ENCODE measurements around the gene CLEC10A. TPM values are rescaled to one million over a fixed set of nuclear protein-coding genes. Genes with fewer than 3 reads are reported as not detected.

Gene CLEC10A
- total RNA-seq, 1 donor from 2014 or later: not detected

GRCh38 chr17:7038025-7038862, 41.8 kb downstream of the CLEC10A start:
- Mint-ChIP-seq H3K4me1 (ENCODE audit: low read depth) (peaks cover 41% of the 10 kb centered on the region), H3K9me3 (no peaks in the 10 kb centered on the region), H3K27me3 (ENCODE audit: insufficient read depth) (peaks cover 2% of the 10 kb centered on the region), H3K4me3 (peak overlapping the region; percentile 57), H3K36me3 (ENCODE audit: low read depth) (peaks cover 15% of the 10 kb centered on the region), H3K27ac (peak overlapping the region; percentile 22)
- no peak for DNase-seq (ENCODE audit: low spot score)
- intact Hi-C loops (cut with micrococcal nuclease): loop anchor here (5.0 to 10.0 kb wide), 3 partner anchors 269 to 647 kb away; partner anchors contain the start of genes EIF5A, TP53 and WRAP53

- peak; percentile 99 for DNase-seq (ENCODE audit: low spot score)
- no peaks in the 10 kb centered on the region for H3K9me3 Mint-ChIP-seq
- H3K27me3 Mint-ChIP-seq (ENCODE audit: insufficient read depth): no peaks in the 10 kb centered on the region
- H3K36me3 Mint-ChIP-seq (ENCODE audit: low read depth): peaks cover 18% of the 10 kb centered on the region
- peak within 1 kb of the TSS; percentile 93 for H3K27ac Mint-ChIP-seq
- peak within 1 kb of the TSS; percentile 95 for H3K4me3 Mint-ChIP-seq
- intact Hi-C loops (cut with micrococcal nuclease): loop anchor here (1.0 to 10.0 kb wide), 8 partner anchors 11 to 1549 kb away; partner anchors contain the start of genes BCL6B, DERL2, EIF5A and GABARAP
- peaks cover 62% of the 10 kb centered on the region for H3K4me1 Mint-ChIP-seq (ENCODE audit: low read depth)
These were observed 44.3 kb downstream of the CLEC10A start, which contains the start of gene SLC16A13 for GRCh38 chr17:7035591-7036368. Gene SLC16A13 (plus strand): TSS chr17:7036015. CDS start chr17:7036383, 368 bp downstream.

- Mint-ChIP-seq H3K4me1 (ENCODE audit: low read depth) (peaks cover 70% of the 10 kb centered on the region), H3K9me3 (peaks cover 1% of the 10 kb centered on the region), H3K27me3 (ENCODE audit: insufficient read depth) (no peaks in the 10 kb centered on the region), H3K4me3 (peak overlapping the region; percentile 95), H3K36me3 (ENCODE audit: low read depth) (peaks cover 18% of the 10 kb centered on the region), H3K27ac (peak overlapping the region; percentile 93)
- intact Hi-C loops (cut with micrococcal nuclease): loop anchor here (1.0 to 10.0 kb wide), 7 partner anchors 12 to 1549 kb away; partner anchors contain the start of genes BCL6B, DERL2, EIF5A and GABARAP
- no peak for DNase-seq (ENCODE audit: low spot score)
These were observed 45.0 kb downstream of the CLEC10A start for GRCh38 chr17:7034955-7035590.

DNA sequence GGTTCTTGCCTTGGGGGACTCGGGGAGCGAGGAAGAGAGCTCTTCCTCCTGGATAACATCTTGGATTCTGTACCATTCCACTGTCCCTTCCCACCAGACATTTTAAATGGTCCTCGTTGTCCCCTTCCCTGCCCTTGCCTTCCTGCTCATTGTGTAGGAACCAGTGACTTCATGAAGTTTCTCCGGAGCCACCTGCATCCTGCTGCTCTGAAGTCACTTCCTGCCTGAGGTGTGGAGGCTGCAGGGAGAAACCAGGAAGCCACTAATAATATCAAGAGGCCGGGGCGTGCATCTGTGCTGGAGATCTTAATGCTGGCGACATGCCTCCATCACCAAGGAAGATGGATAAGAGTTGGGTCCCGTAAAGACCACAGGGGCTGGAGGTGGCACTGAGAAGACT, 50.4 kb downstream of the CLEC10A start:
- Mint-ChIP-seq H3K4me3 (peak overlapping the region; percentile 73), H3K27me3 (ENCODE audit: insufficient read depth) (no peaks in the 10 kb centered on the region), H3K36me3 (ENCODE audit: low read depth) (peaks cover 9% of the 10 kb centered on the region), H3K4me1 (ENCODE audit: low read depth) (peaks cover 60% of the 10 kb centered on the region), H3K27ac (peak overlapping the region; percentile 94), H3K9me3 (peaks cover 7% of the 10 kb centered on the region)
- DNase-seq (ENCODE audit: low spot score): no peak
- intact Hi-C loops (cut with micrococcal nuclease): loop anchor here (10.0 kb wide), 1 partner anchor 655 kb away; the partner anchor contains the start of genes TP53 and WRAP53

DNA sequence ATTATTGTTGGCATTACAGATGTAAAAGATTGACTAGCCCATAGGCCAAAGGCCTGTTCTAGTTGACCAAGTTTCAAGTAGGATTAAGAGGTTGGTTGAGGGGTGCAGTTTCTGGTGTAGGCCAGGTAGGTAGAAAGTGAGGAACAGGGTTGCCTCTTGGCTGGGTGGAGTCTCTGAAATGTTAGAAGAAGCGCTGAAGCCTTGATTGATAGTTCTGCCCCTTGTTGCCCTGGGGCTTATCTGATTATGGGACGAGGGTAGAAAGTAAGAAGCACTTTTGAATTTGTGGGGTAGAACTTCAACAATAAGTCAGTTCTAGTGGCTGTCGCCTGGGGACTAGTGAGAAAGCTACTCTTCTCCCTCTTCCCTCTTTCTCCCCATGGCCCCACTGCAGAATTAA, 51.0 kb downstream of the CLEC10A start:
- peak overlapping the region; percentile 23 for H3K4me3 Mint-ChIP-seq
- no peak for DNase-seq (ENCODE audit: low spot score)
- H3K9me3 Mint-ChIP-seq: peaks cover 7% of the 10 kb centered on the region
- no peaks in the 10 kb centered on the region for H3K27me3 Mint-ChIP-seq (ENCODE audit: insufficient read depth)
- H3K4me1 Mint-ChIP-seq (ENCODE audit: low read depth): peaks cover 62% of the 10 kb centered on the region
- peaks cover 7% of the 10 kb centered on the region for H3K36me3 Mint-ChIP-seq (ENCODE audit: low read depth)
- H3K27ac Mint-ChIP-seq: peak overlapping the region; percentile 94
- intact Hi-C loops (cut with micrococcal nuclease): no loop called here

DNA sequence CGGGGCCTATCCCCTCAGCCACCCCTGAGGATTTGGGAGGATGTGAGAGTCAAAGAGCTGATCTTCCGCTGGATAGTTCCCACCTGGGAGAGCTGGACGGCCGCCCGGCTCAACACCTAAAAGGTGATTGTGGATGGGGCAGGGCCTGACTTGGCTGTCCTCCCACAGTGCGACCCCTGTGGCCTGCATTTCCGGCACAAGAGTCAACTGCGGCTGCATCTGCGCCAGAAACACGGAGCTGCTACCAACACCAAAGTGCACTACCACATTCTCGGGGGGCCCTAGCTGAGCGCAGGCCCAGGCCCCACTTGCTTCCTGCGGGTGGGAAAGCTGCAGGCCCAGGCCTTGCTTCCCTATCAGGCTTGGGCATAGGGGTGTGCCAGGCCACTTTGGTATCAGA, 52.7 kb downstream of the CLEC10A start:
- DNase-seq (ENCODE audit: low spot score): no peak
- Mint-ChIP-seq H3K4me1 (ENCODE audit: low read depth) (peaks cover 65% of the 10 kb centered on the region), H3K4me3 (no peak overlapping the region), H3K36me3 (ENCODE audit: low read depth) (peaks cover 4% of the 10 kb centered on the region), H3K9me3 (peaks cover 7% of the 10 kb centered on the region), H3K27me3 (ENCODE audit: insufficient read depth) (no peaks in the 10 kb centered on the region), H3K27ac (no peak overlapping the region)
- intact Hi-C loops (cut with micrococcal nuclease): no loop called here

- H3K4me1 Mint-ChIP-seq (ENCODE audit: low read depth): peaks cover 62% of the 10 kb centered on the region
- no peak overlapping the region for H3K4me3 Mint-ChIP-seq
- intact Hi-C loops (cut with micrococcal nuclease): no loop called here
- DNase-seq (ENCODE audit: low spot score): no peak
- peaks cover under 1% of the 10 kb centered on the region for H3K27me3 Mint-ChIP-seq (ENCODE audit: insufficient read depth)
- H3K9me3 Mint-ChIP-seq: peaks cover 7% of the 10 kb centered on the region
- peaks cover 4% of the 10 kb centered on the region for H3K36me3 Mint-ChIP-seq (ENCODE audit: low read depth)
- no peak overlapping the region for H3K27ac Mint-ChIP-seq
These were observed 53.5 kb downstream of the CLEC10A start for GRCh38 chr17:7026471-7027115.

DNA sequence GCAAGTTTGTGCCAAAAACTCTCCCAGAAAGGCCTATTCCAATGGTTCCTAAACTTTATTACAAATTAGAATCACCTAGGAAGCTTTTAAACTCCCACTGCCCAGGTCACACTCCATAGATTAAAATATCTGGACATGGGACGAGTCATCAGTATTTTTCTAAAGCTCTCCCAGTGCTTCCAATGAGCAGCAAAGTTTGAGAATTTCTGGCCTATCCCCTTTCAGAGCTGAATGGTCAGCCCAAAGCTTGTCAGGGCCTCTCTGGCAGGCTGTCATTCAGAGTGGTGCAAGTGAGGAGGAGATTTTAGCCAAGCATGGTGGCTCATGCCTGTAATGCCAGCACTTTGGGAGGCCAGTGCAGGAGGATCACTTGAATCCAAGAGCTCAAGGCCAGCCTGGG, 54.8 kb downstream of the CLEC10A start:
- Mint-ChIP-seq H3K4me3 (no peak overlapping the region), H3K27me3 (ENCODE audit: insufficient read depth) (peaks cover 2% of the 10 kb centered on the region), H3K36me3 (ENCODE audit: low read depth) (peaks cover 4% of the 10 kb centered on the region), H3K4me1 (ENCODE audit: low read depth) (peaks cover 65% of the 10 kb centered on the region), H3K27ac (peak overlapping the region; percentile 23), H3K9me3 (peaks cover 7% of the 10 kb centered on the region)
- DNase-seq (ENCODE audit: low spot score): no peak
- intact Hi-C loops (cut with micrococcal nuclease): no loop called here

Other genes with a start within 250 kb of the CLEC10A start
- gene TEKT1, start 248.5 kb downstream of the CLEC10A start, total RNA-seq: not detected in 2 replicates
- not detected in 2 replicates for gene ALOX12, start 84.2 kb downstream of the CLEC10A start, total RNA-seq
- 140 and 144 TPM in 2 replicates for gene RNASEK, start 67.6 kb downstream of the CLEC10A start, total RNA-seq
- gene BCL6B, start 57.2 kb downstream of the CLEC10A start, total RNA-seq: 1.5 and 2.5 TPM in 2 replicates
- 14.3 and 14.8 TPM in 2 replicates for gene SLC16A13, start 44.2 kb downstream of the CLEC10A start, total RNA-seq
- 0.34 and 0.47 TPM in 2 replicates for gene SLC16A11, start 36.2 kb downstream of the CLEC10A start, total RNA-seq
- gene ASGR2, start 34.6 kb upstream of the CLEC10A start, total RNA-seq: not detected in 2 replicates
- gene ASGR1, start 99.1 kb upstream of the CLEC10A start, total RNA-seq: 1.1 and 1.6 TPM in 2 replicates
- 15.3 and 15.5 TPM in 2 replicates for gene DLG4, start 139.6 kb upstream of the CLEC10A start, total RNA-seq
- 287 and 294 TPM in 2 replicates for gene ACADVL, start 139.7 kb upstream of the CLEC10A start, total RNA-seq
- gene DVL2, start 154.3 kb upstream of the CLEC10A start, total RNA-seq: 70.0 and 73.5 TPM in 2 replicates
- 52.5 and 55.4 TPM in 2 replicates for gene PHF23, start 159.2 kb upstream of the CLEC10A start, total RNA-seq
- gene GABARAP, start 162.2 kb upstream of the CLEC10A start, total RNA-seq: 146 and 148 TPM in 2 replicates
- 191 and 193 TPM in 2 replicates for gene CTDNEP1, start 171.5 kb upstream of the CLEC10A start, total RNA-seq
- gene ELP5, start 172.0 kb upstream of the CLEC10A start, total RNA-seq: 73.6 and 75.5 TPM in 2 replicates
- 0.15 and 0.60 TPM in 2 replicates for gene CLDN7, start 182.2 kb upstream of the CLEC10A start, total RNA-seq
- gene SLC2A4, start 201.5 kb upstream of the CLEC10A start, total RNA-seq: 0.17 and 0.31 TPM in 2 replicates
- 0.36 TPM in 1 of 2 replicates, not detected in the other for gene YBX2, start 214.4 kb upstream of the CLEC10A start, total RNA-seq
- gene EIF5A, start 227.4 kb upstream of the CLEC10A start, total RNA-seq: 1,241 and 1,262 TPM in 2 replicates
- 52.3 and 59.0 TPM in 2 replicates for gene GPS2, start 235.1 kb upstream of the CLEC10A start, total RNA-seq
- gene NEURL4, start 249.1 kb upstream of the CLEC10A start, total RNA-seq: 57.1 and 60.9 TPM in 2 replicates